ENCODE data around the gene TADA2A.

TADA2A gene

DNA sequence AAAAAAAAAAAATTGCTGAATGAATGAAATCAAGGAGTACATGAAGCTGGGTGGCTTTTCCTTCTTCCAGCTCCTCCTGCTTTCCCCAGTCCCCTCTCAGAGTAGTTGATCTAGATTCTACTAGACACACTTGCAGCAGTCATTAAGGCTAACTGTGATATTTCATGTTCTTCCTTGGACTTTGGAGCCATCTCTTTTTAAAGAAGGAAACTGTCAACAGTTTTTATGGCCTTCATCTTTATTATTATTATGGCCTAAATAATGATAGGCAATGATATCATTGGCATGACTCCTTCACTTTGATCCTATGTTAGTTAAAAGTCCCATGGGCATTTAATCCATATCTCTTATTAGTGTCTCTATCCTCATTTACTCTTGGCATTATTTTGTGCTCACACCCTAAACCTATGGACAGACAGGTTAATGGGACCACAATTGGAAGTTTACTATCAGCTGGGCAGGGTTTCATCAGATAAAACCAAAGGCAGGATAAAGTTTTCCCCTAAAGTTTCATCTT, 21.2 kb upstream of the TADA2A start:
- no peak for TF ChIP-seq EZH2 (IDR thresholded peaks at IDR 0.05; ENCODE audit: borderline replicate concordance, low read length)
- TF ChIP-seq, protein P1, sequence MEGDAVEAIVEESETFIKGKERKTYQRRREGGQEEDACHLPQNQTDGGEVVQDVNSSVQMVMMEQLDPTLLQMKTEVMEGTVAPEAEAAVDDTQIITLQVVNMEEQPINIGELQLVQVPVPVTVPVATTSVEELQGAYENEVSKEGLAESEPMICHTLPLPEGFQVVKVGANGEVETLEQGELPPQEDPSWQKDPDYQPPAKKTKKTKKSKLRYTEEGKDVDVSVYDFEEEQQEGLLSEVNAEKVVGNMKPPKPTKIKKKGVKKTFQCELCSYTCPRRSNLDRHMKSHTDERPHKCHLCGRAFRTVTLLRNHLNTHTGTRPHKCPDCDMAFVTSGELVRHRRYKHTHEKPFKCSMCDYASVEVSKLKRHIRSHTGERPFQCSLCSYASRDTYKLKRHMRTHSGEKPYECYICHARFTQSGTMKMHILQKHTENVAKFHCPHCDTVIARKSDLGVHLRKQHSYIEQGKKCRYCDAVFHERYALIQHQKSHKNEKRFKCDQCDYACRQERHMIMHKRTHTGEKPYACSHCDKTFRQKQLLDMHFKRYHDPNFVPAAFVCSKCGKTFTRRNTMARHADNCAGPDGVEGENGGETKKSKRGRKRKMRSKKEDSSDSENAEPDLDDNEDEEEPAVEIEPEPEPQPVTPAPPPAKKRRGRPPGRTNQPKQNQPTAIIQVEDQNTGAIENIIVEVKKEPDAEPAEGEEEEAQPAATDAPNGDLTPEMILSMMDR (IDR thresholded peaks at IDR 0.05; ENCODE audit: low read length) = no peak
- no peaks in the 10 kb centered on the region for H3K9me2 ChIP-seq (ENCODE audit: low read depth, low read length)
- H3K79me2 ChIP-seq (ENCODE audit: insufficient read depth, low read length) = no peaks in the 10 kb centered on the region
- H3K4me2 ChIP-seq (ENCODE audit: low read length) = no peak overlapping the region
- H3K4me3 ChIP-seq (ENCODE audit: low read depth, low read length, poor library complexity, severe bottlenecking) = no peak overlapping the region
- no peak overlapping the region for H2AFZ ChIP-seq (ENCODE audit: low read length)
- H3K9me3 ChIP-seq (ENCODE audit: low read length) = no peaks in the 10 kb centered on the region
- H3K36me3 ChIP-seq (ENCODE audit: insufficient read depth, low read length) = no peaks in the 10 kb centered on the region
- H3K27me3 ChIP-seq (ENCODE audit: insufficient read depth, low read length) = no peaks in the 10 kb centered on the region
- H3K27ac ChIP-seq (ENCODE audit: low read depth, low read length, poor library complexity, severe bottlenecking) = no peak overlapping the region
- H4K20me1 ChIP-seq (ENCODE audit: insufficient read depth, low read length) = no peaks in the 10 kb centered on the region
- no peaks in the 10 kb centered on the region for H3K4me1 ChIP-seq (ENCODE audit: insufficient read depth, low read length, severe bottlenecking)
- no peaks in the 10 kb centered on the region for H3F3A ChIP-seq (ENCODE audit: insufficient read depth, low read length)
- H3K9ac ChIP-seq (ENCODE audit: low read length) = no peak overlapping the region

DNA sequence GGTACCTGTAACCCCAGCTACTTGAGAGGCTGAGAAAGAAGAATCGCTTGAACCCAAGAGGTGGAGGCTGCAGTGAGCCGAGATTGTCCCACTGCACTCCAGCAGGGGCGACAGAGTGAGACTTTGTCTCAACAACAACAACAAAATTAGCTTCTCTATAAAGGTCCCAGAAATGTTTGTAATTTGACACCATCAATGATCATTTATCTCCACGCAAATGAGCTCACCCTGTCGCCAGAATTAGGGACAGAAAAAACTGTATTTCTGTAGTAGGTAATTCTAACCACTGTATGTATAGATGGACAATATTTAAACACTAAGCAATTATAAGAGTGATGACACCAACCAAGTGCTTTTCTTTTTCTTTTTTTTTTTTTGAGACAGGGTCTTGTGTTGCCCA, 20.2 kb upstream of the TADA2A start:
- no peaks in the 10 kb centered on the region for H3K9me2 ChIP-seq (ENCODE audit: low read depth, low read length)
- H3K4me1 ChIP-seq (ENCODE audit: insufficient read depth, low read length, severe bottlenecking) = no peaks in the 10 kb centered on the region
- no peaks in the 10 kb centered on the region for H3K9me3 ChIP-seq (ENCODE audit: low read length)
- no peak overlapping the region for H3K27ac ChIP-seq (ENCODE audit: low read depth, low read length, poor library complexity, severe bottlenecking)
- TF ChIP-seq, protein P1 (IDR thresholded peaks at IDR 0.05; ENCODE audit: low read length) = no peak
- TF ChIP-seq EZH2 (IDR thresholded peaks at IDR 0.05; ENCODE audit: borderline replicate concordance, low read length) = no peak
- H3K79me2 ChIP-seq (ENCODE audit: insufficient read depth, low read length) = no peaks in the 10 kb centered on the region
- H3K4me2 ChIP-seq (ENCODE audit: low read length) = no peak overlapping the region
- no peak overlapping the region for H3K9ac ChIP-seq (ENCODE audit: low read length)
- H3F3A ChIP-seq (ENCODE audit: insufficient read depth, low read length) = no peaks in the 10 kb centered on the region
- H3K27me3 ChIP-seq (ENCODE audit: insufficient read depth, low read length) = no peaks in the 10 kb centered on the region
- H2AFZ ChIP-seq (ENCODE audit: low read length) = no peak overlapping the region
- H3K4me3 ChIP-seq (ENCODE audit: low read depth, low read length, poor library complexity, severe bottlenecking) = no peak overlapping the region
- no peaks in the 10 kb centered on the region for H4K20me1 ChIP-seq (ENCODE audit: insufficient read depth, low read length)
- H3K36me3 ChIP-seq (ENCODE audit: insufficient read depth, low read length) = no peaks in the 10 kb centered on the region

DNA sequence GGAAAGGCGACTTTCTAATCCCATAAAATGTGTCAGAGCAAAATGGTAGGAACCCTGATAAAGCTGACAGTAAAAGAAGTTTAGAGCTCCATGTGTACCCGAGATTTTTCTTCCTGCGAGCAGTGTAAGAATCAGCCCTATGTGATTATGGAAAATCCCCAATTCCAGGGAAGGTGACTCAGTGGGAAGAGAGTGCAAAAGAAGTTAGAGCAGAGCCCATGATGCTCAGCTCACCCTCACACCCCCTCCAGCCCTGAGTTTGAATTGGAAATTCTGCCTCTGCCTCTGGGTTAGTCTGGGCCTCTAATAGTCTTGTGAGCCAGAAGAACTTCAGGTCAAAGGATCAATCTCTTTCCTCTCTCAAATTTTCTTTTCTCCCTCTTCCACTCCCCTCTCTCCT, 18.4 kb upstream of the TADA2A start:
- H3K27ac ChIP-seq (ENCODE audit: low read depth, low read length, poor library complexity, severe bottlenecking) = no peak overlapping the region
- no peak overlapping the region for H3K4me3 ChIP-seq (ENCODE audit: low read depth, low read length, poor library complexity, severe bottlenecking)
- TF ChIP-seq EZH2 (IDR thresholded peaks at IDR 0.05; ENCODE audit: borderline replicate concordance, low read length) = no peak
- TF ChIP-seq, protein P1 (IDR thresholded peaks at IDR 0.05; ENCODE audit: low read length) = no peak
- H2AFZ ChIP-seq (ENCODE audit: low read length) = no peak overlapping the region
- no peaks in the 10 kb centered on the region for H3K27me3 ChIP-seq (ENCODE audit: insufficient read depth, low read length)
- H3K36me3 ChIP-seq (ENCODE audit: insufficient read depth, low read length) = no peaks in the 10 kb centered on the region
- H3K4me1 ChIP-seq (ENCODE audit: insufficient read depth, low read length, severe bottlenecking) = peaks cover 3% of the 10 kb centered on the region
- no peak overlapping the region for H3K9ac ChIP-seq (ENCODE audit: low read length)
- H3K79me2 ChIP-seq (ENCODE audit: insufficient read depth, low read length) = no peaks in the 10 kb centered on the region
- no peaks in the 10 kb centered on the region for H3F3A ChIP-seq (ENCODE audit: insufficient read depth, low read length)
- H3K9me2 ChIP-seq (ENCODE audit: low read depth, low read length) = no peaks in the 10 kb centered on the region
- H3K4me2 ChIP-seq (ENCODE audit: low read length) = no peak overlapping the region
- no peaks in the 10 kb centered on the region for H3K9me3 ChIP-seq (ENCODE audit: low read length)
- no peaks in the 10 kb centered on the region for H4K20me1 ChIP-seq (ENCODE audit: insufficient read depth, low read length)

Measured in OCI-LY1 (cell line).